Spleen (tissue), 11 donors: ENCODE measurements around the gene MAP4K3. TPM values are rescaled to one million over a fixed set of nuclear protein-coding genes. Genes with fewer than 3 reads are reported as not detected.
"Not testable (repeated sequence)": the region's sequence is repeated elsewhere in the genome, so short reads cannot be mapped to it uniquely, and the experiment has no call there.

Experiments
- DNase-seq: peaks from one replicate; pipeline ENCODE4 v3.0.0-alpha.2; 2020
- H3K27ac ChIP-seq, 8 donors: fragments of 200-600 bp; sonication (generic) in 7 of 8; 1 replicate in 4 of 8; 2 replicates in 4 of 8; pipeline versions ENCODE4 v1.5.0 to v1.8.0; 2016 to 2021; ENCODE audit warnings: inconsistent platforms in 4 of 8, mild to moderate bottlenecking in 4 of 8, moderate library complexity in 1 of 8
- H3K27me3 ChIP-seq, 7 donors: fragments of 200-600 bp; sonication (generic) in 6 of 7; replicated peaks in 1 of 7; 1 replicate in 4 of 7; 2 replicates in 3 of 7; pipeline versions ENCODE4 v1.5.0 to v1.8.0; 2016 to 2021; ENCODE audit warnings: inconsistent platforms in 3 of 7, mild to moderate bottlenecking in 1 of 7
- H3K36me3 ChIP-seq, 6 donors: fragments of 200-600 bp; sonication (generic) in 5 of 6; 1 replicate in 4 of 6; 2 replicates in 2 of 6; pipeline versions ENCODE4 v1.5.0 to v1.8.0; 2016 to 2021; ENCODE audit warnings: inconsistent platforms in 2 of 6
- H3K4me1 ChIP-seq, 6 donors: fragments of 200-600 bp; sonication (generic) in 5 of 6; 1 replicate in 3 of 6; 2 replicates in 3 of 6; pipeline versions ENCODE4 v1.5.0 to v1.8.0; 2016 to 2021; ENCODE audit warnings: inconsistent platforms in 3 of 6
- H3K4me3 ChIP-seq, 8 donors: fragments of 200-600 bp; sonication (generic) in 7 of 8; 1 replicate in 4 of 8; 2 replicates in 4 of 8; pipeline versions ENCODE4 v1.5.0 to v1.8.0; 2016 to 2021; ENCODE audit warnings: inconsistent platforms in 4 of 8, mild to moderate bottlenecking in 4 of 8, moderate library complexity in 2 of 8
- H3K9me3 ChIP-seq, 8 donors: fragments of 200-600 bp; sonication (generic) in 7 of 8; 1 replicate in 4 of 8; 2 replicates in 4 of 8; pipeline versions ENCODE4 v1.5.0 to v1.8.0; 2016 to 2021; ENCODE audit warnings: inconsistent platforms in 4 of 8
- POLR2A ChIP-seq, 3 donors: fragments of 450-650 bp; IDR thresholded peaks; one replicate each; pipeline ENCODE4 v1.5.1; 2017; ENCODE audit warnings: antibody characterized with exemption in 3 of 3, mild to moderate bottlenecking in 1 of 3
- POLR2AphosphoS5 ChIP-seq, 3 donors: sonication (generic); formaldehyde crosslinking; IDR thresholded peaks; one replicate each; pipeline ENCODE4 v1.5.1; 2017; ENCODE audit warnings: antibody characterized with exemption in 3 of 3
- WGBS, 5 donors: extraction: QIAGEN DNeasy Blood & Tissue Kit in 3 of 5; methylation state at CpG; one replicate each; pipeline versions ENCODE4 v1.1.5 to v1.1.7; 2013 to 2018; 5-methylcytosine and 5-hydroxymethylcytosine counted together
- intact Hi-C: fragments of 100-400 bp; cut with DNase I; formaldehyde crosslinking; loops from one replicate; pipeline ENCODE4 v1.15.0; 2023; ENCODE audit warnings: low total_unique reads
- polyA plus RNA-seq, 3 donors: library from polyadenylated mRNA; stranded (reverse); fragments of 200-250 nt; gene quantifications; one replicate each; pipeline ENCODE4 v1.2.1, GENCODE V29; 2013
- total RNA-seq, 7 donors: library from RNA; depleted of rRNA in 3 of 7; stranded (reverse); fragments of >200 nt in 3 of 7; fragmentation: NEBNext Ultra II Directional in 4 of 7; extraction: Animal tissue kit (Norgen Biotek cat#: 25700) in 4 of 7; gene quantifications; one replicate each; pipeline versions ENCODE4 v1.1.0 to v1.2.1, GENCODE V29; 2016 to 2021
- TF ChIP-seq, protein P1 (sequence below), 11 experiments: fragments of 200-600 bp in 7 of 11; fragments of 450-650 bp in 4 of 11; sonication (generic) in 4 of 11; IDR thresholded peaks in 8 of 11; conservative IDR thresholded peaks in 3 of 11; 1 replicate in 7 of 11; 2 replicates in 4 of 11; pipeline versions ENCODE4 v1.4.0 to v1.8.0; 2016 to 2021; ENCODE audit warnings: antibody characterized with exemption in 11 of 11, inconsistent platforms in 4 of 11, mild to moderate bottlenecking in 1 of 11
- donor health status: healthy with polysubstance abuse.
- donor health status: DM: no; HTN: no; CAD: no; lungs with moderate emphysema.
- donor health status: DM: no; HTN: no; CAD: no.
- donor health status: Bipolar disorder and iron deficiency.
- donor health status: healthy.
- donor health status: DM: no; HTN: no; CAD: no.
- donor health status: DM: yes; HTN: yes; CAD: no.

MAP4K3 gene
- total and polyA plus RNA-seq, 10 donors = 5.8 to 49.5 (median 32.6) TPM

DNA sequence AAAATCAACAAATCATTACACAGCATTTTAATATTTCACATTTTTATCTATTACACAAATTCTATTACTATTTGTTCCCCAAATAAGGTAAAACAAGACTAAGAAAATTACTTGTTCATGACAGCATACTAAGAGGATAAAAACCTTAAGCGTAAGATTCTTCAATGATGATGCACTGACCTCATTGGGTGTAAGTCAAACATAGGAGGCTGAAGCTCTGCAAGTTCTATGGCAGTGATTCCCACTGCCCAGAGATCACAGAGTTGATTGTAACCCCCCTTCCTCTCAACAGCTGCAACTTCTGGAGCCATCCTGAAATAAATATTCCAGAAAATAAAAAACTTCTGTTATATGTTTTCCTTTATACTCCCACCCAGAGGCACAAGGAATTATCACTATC, 111.1 kb downstream of the MAP4K3 start:
- 88 to 100% (median 98%) methylated on average over 1 of the region's 1 CpG for WGBS, 5 donors
- Histone ChIP-seq H3K27ac (no peak overlapping the region), H3K27me3 (no peaks in the 10 kb centered on the region), H3K36me3 (peaks cover 0 to 70% (median 3%) of the 10 kb centered on the region in 6 donors), H3K9me3 (no peaks in the 10 kb centered on the region), H3K4me3 (no peak overlapping the region), H3K4me1 (no peaks in the 10 kb centered on the region)
- no peak for DNase-seq
- intact Hi-C loops = no loop called here
- TF ChIP-seq POLR2AphosphoS5 (IDR thresholded peaks at IDR 0.05) = no peak
- TF ChIP-seq, protein P1, sequence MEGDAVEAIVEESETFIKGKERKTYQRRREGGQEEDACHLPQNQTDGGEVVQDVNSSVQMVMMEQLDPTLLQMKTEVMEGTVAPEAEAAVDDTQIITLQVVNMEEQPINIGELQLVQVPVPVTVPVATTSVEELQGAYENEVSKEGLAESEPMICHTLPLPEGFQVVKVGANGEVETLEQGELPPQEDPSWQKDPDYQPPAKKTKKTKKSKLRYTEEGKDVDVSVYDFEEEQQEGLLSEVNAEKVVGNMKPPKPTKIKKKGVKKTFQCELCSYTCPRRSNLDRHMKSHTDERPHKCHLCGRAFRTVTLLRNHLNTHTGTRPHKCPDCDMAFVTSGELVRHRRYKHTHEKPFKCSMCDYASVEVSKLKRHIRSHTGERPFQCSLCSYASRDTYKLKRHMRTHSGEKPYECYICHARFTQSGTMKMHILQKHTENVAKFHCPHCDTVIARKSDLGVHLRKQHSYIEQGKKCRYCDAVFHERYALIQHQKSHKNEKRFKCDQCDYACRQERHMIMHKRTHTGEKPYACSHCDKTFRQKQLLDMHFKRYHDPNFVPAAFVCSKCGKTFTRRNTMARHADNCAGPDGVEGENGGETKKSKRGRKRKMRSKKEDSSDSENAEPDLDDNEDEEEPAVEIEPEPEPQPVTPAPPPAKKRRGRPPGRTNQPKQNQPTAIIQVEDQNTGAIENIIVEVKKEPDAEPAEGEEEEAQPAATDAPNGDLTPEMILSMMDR (IDR thresholded peaks at IDR 0.05 in 8 of 11, conservative IDR thresholded peaks at IDR 0.05 in 3 of 11) = no peak

- H3K27me3 ChIP-seq, DNase-seq, H3K27ac ChIP-seq, H3K9me3 ChIP-seq, intact Hi-C loops, H3K4me3 ChIP-seq, H3K4me1 ChIP-seq: not testable (repeated sequence)
- WGBS, 5 donors = 92 to 94% (median 93%) methylated on average over 10 to 16 of the region's 16 CpGs
- H3K36me3 ChIP-seq = peaks cover 0 to 34% (median 1%) of the 10 kb centered on the region in 6 donors
Observed at GRCh38 chr2:39321056-39322035, 115.7 kb downstream of the MAP4K3 start.

DNA sequence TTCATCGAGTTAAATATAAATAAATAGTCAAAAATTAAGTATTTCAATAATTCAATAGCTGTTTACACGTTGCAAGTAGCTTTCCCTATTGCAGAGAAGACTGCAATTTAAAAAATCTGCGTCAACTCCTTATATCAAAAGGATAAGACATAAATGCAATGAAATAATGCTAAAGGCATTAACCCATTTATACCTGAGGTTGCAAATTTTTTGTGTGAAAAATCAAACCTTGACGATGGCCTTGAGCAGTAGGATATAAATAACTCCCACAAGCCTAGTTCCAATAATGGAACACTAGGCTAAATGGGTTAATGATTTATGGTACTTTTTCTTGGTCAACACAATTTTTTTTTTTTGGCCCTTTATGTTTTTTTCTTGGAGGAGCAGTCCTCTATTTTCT, 116.9 kb downstream of the MAP4K3 start:
- no peaks in the 10 kb centered on the region for H3K27me3 ChIP-seq
- peaks cover 0 to 24% (median 1%) of the 10 kb centered on the region in 6 donors for H3K36me3 ChIP-seq
- no peak overlapping the region for H3K27ac ChIP-seq
- no peak for DNase-seq
- WGBS, 5 donors = 90 to 96% (median 95%) methylated on average over 4 of the region's 4 CpGs
- TF ChIP-seq, protein P1 (IDR thresholded peaks at IDR 0.05 in 8 of 11, conservative IDR thresholded peaks at IDR 0.05 in 3 of 11) = no peak
- TF ChIP-seq POLR2A (IDR thresholded peaks at IDR 0.05) (no peak), POLR2AphosphoS5 (IDR thresholded peaks at IDR 0.05) (no peak)
- intact Hi-C loops = no loop called here
- no peak overlapping the region for H3K4me3 ChIP-seq
- no peaks in the 10 kb centered on the region for H3K4me1 ChIP-seq
- no peaks in the 10 kb centered on the region for H3K9me3 ChIP-seq

DNA sequence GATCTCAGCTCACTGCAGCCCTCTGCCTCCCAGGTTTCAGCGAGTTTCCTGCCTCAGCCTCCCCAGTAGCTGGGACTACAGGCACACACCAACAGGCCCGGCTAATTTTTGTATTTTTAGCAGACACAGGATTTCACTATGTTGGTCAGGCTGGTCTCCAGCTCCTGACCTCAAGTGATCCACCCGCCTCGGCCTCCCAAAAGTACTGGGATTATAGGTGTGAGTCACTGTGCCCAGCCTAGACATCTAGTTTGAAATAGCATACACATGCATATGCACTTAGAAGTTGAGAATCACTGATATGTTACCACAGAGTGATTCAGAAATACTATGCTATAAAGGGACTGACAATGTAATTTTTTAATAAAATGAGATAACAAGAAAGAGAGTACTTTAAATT, 123.5 kb downstream of the MAP4K3 start:
- Histone ChIP-seq H3K36me3 (peaks cover 0 to 43% (median 6%) of the 10 kb centered on the region in 6 donors), H3K27ac (no peak overlapping the region), H3K4me1 (no peaks in the 10 kb centered on the region), H3K4me3 (no peak overlapping the region), H3K27me3 (no peaks in the 10 kb centered on the region), H3K9me3 (no peaks in the 10 kb centered on the region)
- TF ChIP-seq POLR2AphosphoS5 (IDR thresholded peaks at IDR 0.05) = no peak
- TF ChIP-seq POLR2A (IDR thresholded peaks at IDR 0.05) = no peak
- TF ChIP-seq, protein P1 (IDR thresholded peaks at IDR 0.05 in 8 of 11, conservative IDR thresholded peaks at IDR 0.05 in 3 of 11) = no peak
- intact Hi-C loops = no loop called here
- 87 to 96% (median 94%) methylated on average over 4 of the region's 4 CpGs for WGBS, 5 donors
- DNase-seq = no peak
